NCI-H1417 (cell line): Measurements from ENCODE around the gene MESD.
A peak's percentile ranks its signal among the peaks of the same experiment; 100 is the strongest.
"Not testable (repeated sequence)": the region's sequence is repeated elsewhere in the genome, so short reads cannot be mapped to it uniquely, and the experiment has no call there.

Source experiments
- DNase-seq, 3 experiments: peaks; one replicate each; lab custom pipeline; 2025; lab: John Stamatoyannopoulos, UW

The MESD gene

GRCh38 chr15:80965454-80965853 is 24.2 kb downstream of the MESD start:
- DNase-seq, result not testable (repeated sequence)

- DNase-seq, result no peak
Measured at GRCh38 chr15:80958818-80959495, 30.7 kb downstream of the MESD start.

GRCh38 chr15:80957976-80958375 is 31.6 kb downstream of the MESD start:
- DNase-seq, result no peak

GRCh38 chr15:80957556-80957955 is 32.1 kb downstream of the MESD start:
- no peak for DNase-seq

DNA sequence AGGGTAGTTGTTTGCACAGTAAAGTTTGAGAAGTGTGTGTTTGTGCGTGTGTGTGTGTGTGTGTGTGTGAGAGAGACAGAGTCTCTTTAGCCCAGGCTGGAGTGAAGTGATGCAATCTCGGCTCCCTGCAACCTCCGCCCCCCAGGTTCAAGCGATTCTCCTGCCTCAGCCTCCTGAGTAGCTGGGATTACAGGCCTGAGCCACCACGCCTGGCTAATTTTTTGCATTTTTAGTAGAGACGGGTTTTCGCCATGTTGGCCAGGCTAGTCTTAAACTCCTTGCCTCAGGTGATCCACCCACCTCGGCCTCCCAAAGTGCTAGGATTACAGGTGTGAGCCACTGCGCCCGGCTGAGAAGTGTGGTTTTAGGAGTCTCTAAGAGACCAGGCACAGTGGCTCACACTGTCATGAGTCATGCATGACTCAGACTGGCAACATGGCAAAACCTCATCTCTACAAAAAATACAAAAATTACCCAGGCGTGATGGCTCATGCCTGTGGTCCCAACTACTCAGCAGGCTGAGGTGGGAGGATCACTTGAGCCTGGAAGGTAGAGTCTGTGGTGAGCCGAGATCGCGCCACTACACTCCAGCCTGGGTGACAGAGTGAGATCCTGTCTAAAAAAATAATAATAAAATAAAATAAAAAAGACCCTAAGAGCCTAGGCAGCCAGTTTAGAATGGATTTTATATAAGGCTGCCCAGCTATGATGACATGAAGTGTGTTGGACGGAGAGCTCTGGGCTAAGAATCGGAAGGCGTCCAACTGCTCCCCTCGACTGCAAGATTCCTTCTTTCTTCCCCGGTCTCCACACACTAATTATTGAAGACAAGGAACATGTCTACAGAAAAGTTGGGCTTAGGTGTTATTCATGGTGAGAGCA is 33.8 kb downstream of the MESD start:
- DNase-seq, result not testable (repeated sequence)

DNA sequence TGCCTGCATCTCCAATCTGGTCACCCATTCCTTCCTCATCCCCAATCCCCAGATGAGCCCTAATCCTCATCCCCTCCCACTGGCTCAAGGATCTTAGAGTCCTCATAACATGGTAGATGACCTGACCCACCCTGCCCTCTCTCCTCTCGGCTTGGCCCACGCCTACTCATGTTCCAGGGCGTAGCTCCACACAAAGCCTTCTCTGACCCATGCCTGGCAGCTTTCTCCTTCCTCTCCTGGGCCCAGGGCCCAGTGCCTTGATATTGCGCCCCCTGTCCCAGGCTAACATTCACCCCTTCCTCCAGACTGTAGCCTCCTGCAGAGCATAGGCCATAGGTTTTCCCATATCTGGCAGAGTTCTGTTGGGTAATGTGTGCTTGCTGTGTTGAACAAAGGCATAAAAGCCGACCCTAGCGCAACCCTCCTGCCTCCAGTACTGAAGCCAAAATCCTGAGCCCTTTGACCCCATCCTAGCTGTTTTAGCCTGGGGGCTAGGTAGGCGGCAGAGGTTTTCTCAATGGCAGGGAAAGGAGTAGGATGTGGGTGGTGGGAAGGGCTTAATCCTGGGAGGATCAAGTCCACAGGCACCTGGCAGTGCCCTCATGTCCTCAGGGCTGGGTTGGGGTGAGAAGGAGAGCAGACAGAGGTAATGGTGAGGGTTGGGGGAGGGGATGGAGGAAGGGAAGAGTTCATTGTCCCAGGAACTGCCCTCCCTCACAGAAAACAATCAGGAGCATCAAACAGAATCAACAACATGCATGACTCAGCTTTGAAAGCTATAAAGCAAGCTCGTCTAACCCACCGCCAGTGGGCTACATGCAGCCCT is 35.5 kb downstream of the MESD start:
- peak in 2 of 3 experiments; percentile 19 to 60 for DNase-seq

GRCh38 chr15:80953001-80953952 is 36.3 kb downstream of the MESD start:
- no peak for DNase-seq

- no peak for DNase-seq
Measured at GRCh38 chr15:80951941-80952340, 37.7 kb downstream of the MESD start.

- DNase-seq, result no peak
Measured at GRCh38 chr15:80950291-80951078, 39.1 kb downstream of the MESD start.

DNA sequence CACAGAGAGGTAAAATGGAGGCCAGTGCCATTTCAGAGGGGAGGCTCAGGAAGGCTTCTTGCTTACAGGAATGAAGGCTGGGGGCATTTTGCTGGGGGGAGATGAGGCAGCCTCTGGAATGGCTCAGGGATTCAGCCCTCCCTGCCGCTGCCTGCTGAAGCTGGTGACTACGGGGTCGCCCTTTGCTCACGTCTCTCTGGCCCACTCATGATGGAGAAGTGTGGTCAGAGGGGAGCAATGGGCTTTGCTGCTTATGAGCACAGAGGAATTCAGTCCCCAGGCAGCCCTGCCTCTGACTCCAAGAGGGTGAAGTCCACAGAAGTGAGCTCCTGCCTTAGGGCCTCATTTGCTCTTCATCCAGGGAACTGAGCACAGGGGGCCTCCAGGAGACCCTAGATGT is 39.9 kb downstream of the MESD start:
- DNase-seq, result no peak

GRCh38 chr15:80948651-80949292 is 40.8 kb downstream of the MESD start:
- no peak for DNase-seq

DNA sequence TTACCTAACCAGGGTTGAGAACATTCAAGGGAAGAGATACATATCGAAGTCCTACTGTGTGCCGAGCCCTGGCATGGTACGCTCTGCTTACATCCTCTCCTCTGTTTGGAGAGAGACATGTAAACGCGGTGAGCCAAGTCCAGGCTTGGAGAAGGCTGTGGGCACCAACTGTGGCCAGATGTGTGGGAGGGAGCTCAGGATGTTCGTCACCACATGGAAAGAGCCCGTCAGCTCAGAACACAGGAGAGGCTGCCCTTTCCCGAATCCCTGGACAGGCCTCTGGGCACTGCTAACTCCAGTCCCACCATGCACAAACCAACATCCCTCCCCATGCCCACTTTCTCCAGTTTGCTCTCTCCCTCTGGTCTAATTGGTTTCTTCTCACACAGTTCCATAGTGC is 43.0 kb downstream of the MESD start:
- no peak for DNase-seq

DNA sequence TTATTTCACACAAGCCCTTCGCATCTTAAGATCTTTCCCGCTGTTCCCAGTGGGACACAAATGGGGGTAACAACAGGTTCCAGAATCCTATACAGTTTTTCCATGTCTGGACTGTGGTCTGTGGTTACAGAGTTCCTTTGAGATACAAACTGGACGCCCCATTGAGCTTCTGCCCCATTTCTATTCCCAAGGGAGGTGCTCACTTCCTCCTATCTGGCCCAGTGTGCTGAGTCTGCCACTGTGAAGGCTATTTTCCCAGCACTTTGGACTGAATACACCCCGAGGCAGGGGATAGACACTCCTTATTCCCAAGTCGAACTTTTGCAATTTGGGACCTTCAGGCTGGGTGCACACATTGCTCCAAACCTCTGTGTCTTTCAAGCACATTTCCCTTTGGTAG is 44.0 kb downstream of the MESD start:
- no peak for DNase-seq

DNA sequence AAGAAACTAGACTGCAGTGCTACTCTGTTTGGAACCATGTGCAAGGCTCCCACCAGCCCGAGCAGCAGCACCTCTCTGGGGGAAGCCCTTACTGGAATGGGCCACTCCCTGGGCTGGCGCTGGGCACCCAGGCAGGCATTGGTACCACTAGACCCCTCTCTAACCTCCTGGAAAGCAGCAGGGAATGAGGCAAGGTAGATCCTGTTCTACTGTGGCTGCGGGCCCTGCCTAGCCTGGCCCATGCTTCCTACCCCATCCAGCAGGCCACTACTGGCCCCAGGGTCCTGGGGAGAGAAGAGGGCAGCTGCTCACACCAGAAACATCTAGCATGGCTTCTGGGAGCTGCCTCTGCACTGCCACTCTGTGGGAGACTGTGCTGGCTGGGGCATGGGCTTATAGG is 44.8 kb downstream of the MESD start:
- DNase-seq, result no peak

GRCh38 chr15:80942746-80943565 is 46.7 kb downstream of the MESD start:
- DNase-seq, result no peak

- DNase-seq, result no peak
Measured at GRCh38 chr15:80942266-80942665, 47.4 kb downstream of the MESD start.

GRCh38 chr15:80940851-80941250 is 48.8 kb downstream of the MESD start:
- no peak for DNase-seq

DNA sequence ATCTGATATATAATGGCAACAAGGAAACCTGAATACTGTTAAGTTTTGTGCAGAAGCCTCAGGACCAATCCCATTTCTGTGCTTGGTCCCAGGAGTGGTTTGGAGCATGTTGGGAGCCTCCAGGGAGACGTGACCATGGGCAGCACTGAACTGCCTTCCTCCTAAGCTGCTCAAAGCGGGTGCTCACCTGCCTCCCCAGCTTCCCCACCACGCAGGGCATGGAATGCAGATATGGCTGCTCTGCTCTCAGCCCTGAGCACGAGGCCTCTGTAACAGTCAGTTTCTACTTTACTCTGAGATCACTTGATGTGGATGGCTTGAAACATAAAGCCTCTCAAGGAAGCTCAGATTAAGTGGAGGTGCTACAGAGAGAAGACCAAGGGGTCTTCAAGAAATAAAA is 49.3 kb downstream of the MESD start:
- no peak for DNase-seq

DNA sequence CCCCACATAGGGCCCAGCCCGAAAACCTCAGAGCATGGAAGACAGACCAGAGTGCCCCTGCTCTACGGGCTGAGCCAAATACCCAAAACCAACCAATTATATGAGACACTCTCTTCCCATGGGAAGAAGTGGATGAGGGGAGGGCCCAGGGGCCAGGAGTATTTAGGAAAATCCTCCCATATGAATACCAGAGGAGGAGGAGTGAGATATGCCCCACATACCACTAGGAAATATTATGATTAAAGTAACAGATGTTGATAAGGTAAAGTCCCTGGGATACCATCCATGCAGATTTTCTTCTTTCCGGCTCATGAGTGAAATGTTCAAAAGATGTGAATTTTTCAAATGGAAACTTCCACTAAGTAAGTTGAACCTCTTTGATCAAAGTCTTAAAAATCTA is 50.4 kb downstream of the MESD start:
- no peak for DNase-seq
